MM.1S (cell line): ENCODE results near the gene PTPRN2.

Experiments
- DNase-seq: peaks from one replicate; pipeline ENCODE4 v3.0.0-alpha.2; 2015
- H2AFZ ChIP-seq: fragments of 300-600 bp; sonication (generic); 2 replicates; pipeline ENCODE4 v1.6.0; 2016; ENCODE audit warnings: antibody characterized with exemption, low read length
- H3F3A ChIP-seq: fragments of 300-600 bp; sonication (generic); 2 replicates; pipeline ENCODE4 v1.6.1; 2016; ENCODE audit warnings: mild to moderate bottlenecking, antibody characterized with exemption, low read length, moderate library complexity, mixed read lengths; ENCODE audit not compliant: insufficient read depth
- H3K27ac ChIP-seq: fragments of 300-600 bp; sonication (generic); 2 replicates; pipeline ENCODE4 v1.5.1; 2016; ENCODE audit warnings: mild to moderate bottlenecking, low read length
- H3K27me3 ChIP-seq: fragments of 300-600 bp; sonication (generic); replicated peaks from 2 replicates; pipeline ENCODE4 v1.6.0; 2016; ENCODE audit warnings: low read length; ENCODE audit not compliant: insufficient read depth
- H3K36me3 ChIP-seq: fragments of 300-600 bp; sonication (generic); replicated peaks from 2 replicates; pipeline ENCODE4 v1.6.1; 2016; ENCODE audit warnings: mild to moderate bottlenecking, low read length, mixed read lengths; ENCODE audit not compliant: insufficient read depth
- H3K4me1 ChIP-seq: fragments of 300-600 bp; sonication (generic); 2 replicates; pipeline ENCODE4 v1.6.1; 2016; ENCODE audit warnings: low read length, mixed read lengths
- H3K4me2 ChIP-seq: fragments of 300-600 bp; sonication (generic); 2 replicates; pipeline ENCODE4 v1.6.0; 2016; ENCODE audit warnings: low read depth, low read length
- H3K4me3 ChIP-seq: fragments of 300-600 bp; sonication (generic); 2 replicates; pipeline ENCODE4 v1.5.1; 2016; ENCODE audit warnings: low read length, mixed read lengths
- H3K79me2 ChIP-seq: fragments of 300-600 bp; sonication (generic); 2 replicates; pipeline ENCODE4 v1.6.1; 2016; ENCODE audit warnings: mixed run types, low read length, mixed read lengths
- H3K9ac ChIP-seq: fragments of 300-600 bp; sonication (generic); 2 replicates; pipeline ENCODE4 v1.6.1; 2016; ENCODE audit warnings: low read length, mixed read lengths
- H3K9me2 ChIP-seq: fragments of 300-600 bp; sonication (generic); replicated peaks from 2 replicates; pipeline ENCODE4 v1.6.1; 2016; ENCODE audit warnings: mild to moderate bottlenecking, low read length, mixed read lengths; ENCODE audit not compliant: insufficient read depth
- H3K9me3 ChIP-seq: fragments of 300-600 bp; sonication (generic); replicated peaks from 2 replicates; pipeline ENCODE4 v1.6.1; 2016; ENCODE audit warnings: mild to moderate bottlenecking, low read length, mixed read lengths; ENCODE audit not compliant: insufficient read depth
- H4K20me1 ChIP-seq: fragments of 300-600 bp; sonication (generic); 2 replicates; pipeline ENCODE4 v1.6.1; 2016; ENCODE audit warnings: mild to moderate bottlenecking, low read length, moderate library complexity, mixed read lengths; ENCODE audit not compliant: insufficient read depth
- CTCF ChIP-seq: fragments of 300-600 bp; sonication (generic); IDR thresholded peaks from 2 replicates; pipeline ENCODE4 v1.5.1; 2016; ENCODE audit warnings: antibody characterized with exemption, low read length, mixed read lengths
- EZH2 ChIP-seq: fragments of 300-600 bp; sonication (generic); optimal IDR thresholded peaks from 2 replicates; pipeline ENCODE3; 2017; ENCODE audit warnings: low read depth, mild to moderate bottlenecking, antibody characterized with exemption, low read length, mixed read lengths
- EZH2phosphoT487 ChIP-seq: fragments of 300-600 bp; sonication (generic); IDR thresholded peaks from 2 replicates; pipeline ENCODE4 v1.6.1; 2018; ENCODE audit warnings: antibody characterized with exemption, low read length

The PTPRN2 gene

GRCh38 chr7:158087196-158087595 is 500.4 kb downstream of the PTPRN2 start:
- TF ChIP-seq EZH2phosphoT487 (no peak), EZH2 (no peak), CTCF (no peak)
- DNase-seq: no peak
- Histone ChIP-seq H3K27ac (no peak overlapping the region), H3K9ac (no peak overlapping the region), H3K36me3 (no peaks in the 10 kb centered on the region), H3K4me3 (no peak overlapping the region), H3K4me1 (no peaks in the 10 kb centered on the region), H2AFZ (no peak overlapping the region), H3K4me2 (no peak overlapping the region), H3K27me3 (peaks cover 10% of the 10 kb centered on the region; the same call in 1 of the 2 replicates), H3F3A (no peaks in the 10 kb centered on the region), H3K9me3 (no peaks in the 10 kb centered on the region), H3K9me2 (no peaks in the 10 kb centered on the region), H4K20me1 (no peaks in the 10 kb centered on the region), H3K79me2 (no peaks in the 10 kb centered on the region)

GRCh38 chr7:158085741-158086695 is 501.6 kb downstream of the PTPRN2 start:
- H2AFZ ChIP-seq: no peak overlapping the region
- H3K79me2 ChIP-seq: no peaks in the 10 kb centered on the region
- no peaks in the 10 kb centered on the region for H3K9me3 ChIP-seq
- no peak for DNase-seq
- no peaks in the 10 kb centered on the region for H3F3A ChIP-seq
- TF ChIP-seq EZH2 (no peak), CTCF (no peak), EZH2phosphoT487 (no peak)
- no peak overlapping the region for H3K4me3 ChIP-seq
- no peak overlapping the region for H3K27ac ChIP-seq
- no peak overlapping the region for H3K9ac ChIP-seq
- H3K36me3 ChIP-seq: no peaks in the 10 kb centered on the region
- H4K20me1 ChIP-seq: no peaks in the 10 kb centered on the region
- H3K4me1 ChIP-seq: no peaks in the 10 kb centered on the region
- H3K4me2 ChIP-seq: no peak overlapping the region
- no peaks in the 10 kb centered on the region for H3K9me2 ChIP-seq
- H3K27me3 ChIP-seq: peaks cover 17% of the 10 kb centered on the region; the same call in 1 of the 2 replicates

- DNase-seq: no peak
- peaks cover 32% of the 10 kb centered on the region for H3K27me3 ChIP-seq
- H3K9me3 ChIP-seq: no peaks in the 10 kb centered on the region
- TF ChIP-seq CTCF (no peak), EZH2 (no peak), EZH2phosphoT487 (no peak)
- no peaks in the 10 kb centered on the region for H3K9me2 ChIP-seq
- no peak overlapping the region for H3K27ac ChIP-seq
- no peak overlapping the region for H2AFZ ChIP-seq
- no peak overlapping the region for H3K4me3 ChIP-seq
- no peaks in the 10 kb centered on the region for H3K79me2 ChIP-seq
- H3K4me1 ChIP-seq: no peaks in the 10 kb centered on the region
- H3K36me3 ChIP-seq: no peaks in the 10 kb centered on the region
- no peak overlapping the region for H3K9ac ChIP-seq
- H4K20me1 ChIP-seq: no peaks in the 10 kb centered on the region
- no peak overlapping the region for H3K4me2 ChIP-seq
- no peaks in the 10 kb centered on the region for H3F3A ChIP-seq
Observed at GRCh38 chr7:158084555-158084954, 503.1 kb downstream of the PTPRN2 start.
